Measurements from ENCODE around the gene CACNA1C.

Gene CACNA1C

GRCh38 chr12:2449586-2449985 lies 396.8 kb downstream of the CACNA1C start:
- Histone ChIP-seq H3K9ac (no peak overlapping the region), H3K27ac (no peak overlapping the region), H3K27me3 (ENCODE audit: insufficient read depth, low read depth) (no peaks in the 10 kb centered on the region), H4K20me1 (ENCODE audit: insufficient read depth) (no peaks in the 10 kb centered on the region), H3K36me3 (ENCODE audit: insufficient read depth) (no peaks in the 10 kb centered on the region), H2AFZ (ENCODE audit: low read depth) (no peak overlapping the region), H3K4me3 (IDR thresholded peaks at IDR 0.05; ENCODE audit: insufficient read depth, low read depth, low read length) (no peak overlapping the region), H3K4me1 (ENCODE audit: low read depth, poor library complexity, severe bottlenecking) (no peaks in the 10 kb centered on the region), H3K79me2 (ENCODE audit: insufficient read depth, low read depth) (no peaks in the 10 kb centered on the region), H3K4me2 (no peak overlapping the region)
- TF ChIP-seq CTCF (conservative IDR thresholded peaks at IDR 0.05; ENCODE audit: low read depth, low read length) = no peak

GRCh38 chr12:2450553-2450952 lies 397.8 kb downstream of the CACNA1C start:
- Histone ChIP-seq H3K4me2 (no peak overlapping the region), H3K27ac (no peak overlapping the region), H2AFZ (ENCODE audit: low read depth) (no peak overlapping the region), H3K36me3 (ENCODE audit: insufficient read depth) (no peaks in the 10 kb centered on the region), H3K27me3 (ENCODE audit: insufficient read depth, low read depth) (no peaks in the 10 kb centered on the region), H4K20me1 (ENCODE audit: insufficient read depth) (no peaks in the 10 kb centered on the region), H3K4me3 (IDR thresholded peaks at IDR 0.05; ENCODE audit: insufficient read depth, low read depth, low read length) (no peak overlapping the region), H3K9ac (no peak overlapping the region), H3K4me1 (ENCODE audit: low read depth, poor library complexity, severe bottlenecking) (no peaks in the 10 kb centered on the region), H3K79me2 (ENCODE audit: insufficient read depth, low read depth) (no peaks in the 10 kb centered on the region)
- no peak for TF ChIP-seq CTCF (conservative IDR thresholded peaks at IDR 0.05; ENCODE audit: low read depth, low read length)

- Histone ChIP-seq H3K27me3 (ENCODE audit: insufficient read depth, low read depth) (no peaks in the 10 kb centered on the region), H3K4me1 (ENCODE audit: low read depth, poor library complexity, severe bottlenecking) (no peaks in the 10 kb centered on the region), H3K79me2 (ENCODE audit: insufficient read depth, low read depth) (no peaks in the 10 kb centered on the region), H4K20me1 (ENCODE audit: insufficient read depth) (no peaks in the 10 kb centered on the region), H2AFZ (ENCODE audit: low read depth) (no peak overlapping the region), H3K9ac (no peak overlapping the region), H3K27ac (no peak overlapping the region), H3K36me3 (ENCODE audit: insufficient read depth) (no peaks in the 10 kb centered on the region), H3K4me3 (IDR thresholded peaks at IDR 0.05; ENCODE audit: insufficient read depth, low read depth, low read length) (no peak overlapping the region), H3K4me2 (no peak overlapping the region)
- no peak for TF ChIP-seq CTCF (conservative IDR thresholded peaks at IDR 0.05; ENCODE audit: low read depth, low read length)
Observed at GRCh38 chr12:2451025-2451424, 398.2 kb downstream of the CACNA1C start.

- Histone ChIP-seq H3K79me2 (ENCODE audit: insufficient read depth, low read depth) (no peaks in the 10 kb centered on the region), H3K27ac (no peak overlapping the region), H3K27me3 (ENCODE audit: insufficient read depth, low read depth) (no peaks in the 10 kb centered on the region), H3K36me3 (ENCODE audit: insufficient read depth) (no peaks in the 10 kb centered on the region), H2AFZ (ENCODE audit: low read depth) (no peak overlapping the region), H3K4me3 (IDR thresholded peaks at IDR 0.05; ENCODE audit: insufficient read depth, low read depth, low read length) (no peak overlapping the region), H3K4me1 (ENCODE audit: low read depth, poor library complexity, severe bottlenecking) (no peaks in the 10 kb centered on the region), H3K4me2 (no peak overlapping the region), H4K20me1 (ENCODE audit: insufficient read depth) (no peaks in the 10 kb centered on the region), H3K9ac (no peak overlapping the region)
- TF ChIP-seq CTCF (conservative IDR thresholded peaks at IDR 0.05; ENCODE audit: low read depth, low read length) = no peak
Observed at GRCh38 chr12:2451497-2451896, 398.7 kb downstream of the CACNA1C start.
